HK-2 (cell line): ENCODE measurements around the gene INTS13.
"Not testable (repeated sequence)": the region's sequence is repeated elsewhere in the genome, so short reads cannot be mapped to it uniquely, and the experiment has no call there.

ENCODE experiments used
- DNase-seq: peaks from one replicate; pipeline ENCODE4 v3.0.0-alpha.2; 2018; ENCODE audit not compliant: unreplicated experiment

Gene INTS13

GRCh38 chr12:26870491-26871419, 67.0 kb downstream of the INTS13 start:
- DNase-seq = no peak

- DNase-seq = no peak
These were observed 67.8 kb downstream of the INTS13 start for GRCh38 chr12:26869908-26870459.

- DNase-seq = no peak
These were observed 68.7 kb downstream of the INTS13 start for GRCh38 chr12:26869104-26869494.

- no peak for DNase-seq
These were observed 69.2 kb downstream of the INTS13 start for GRCh38 chr12:26868447-26869103.

GRCh38 chr12:26867080-26867479, 70.7 kb downstream of the INTS13 start:
- DNase-seq = no peak

- no peak for DNase-seq
These were observed 74.3 kb downstream of the INTS13 start for GRCh38 chr12:26863515-26863914.

DNA sequence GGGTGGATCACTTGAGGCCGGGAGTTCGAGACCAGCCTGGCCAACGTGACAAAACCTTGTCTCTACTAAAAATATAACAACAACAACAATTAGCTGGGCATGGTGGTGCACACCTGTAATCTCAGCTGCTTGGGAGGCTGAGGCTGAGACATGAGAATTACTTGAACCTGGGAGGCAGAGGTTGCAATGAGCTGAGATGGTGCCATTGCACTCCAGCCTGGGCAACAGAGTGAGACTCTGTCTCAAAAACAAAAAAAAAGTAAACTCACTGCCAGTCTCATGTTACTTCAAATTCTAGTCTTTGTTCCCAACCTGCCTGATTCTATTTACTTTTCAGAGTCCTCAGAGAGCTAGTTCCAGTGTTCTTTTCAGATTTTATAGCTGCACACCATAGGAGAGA, 75.0 kb downstream of the INTS13 start:
- not testable (repeated sequence) for DNase-seq

- no peak for DNase-seq
These were observed 76.1 kb downstream of the INTS13 start for GRCh38 chr12:26861690-26862089.

GRCh38 chr12:26857465-26858176, 80.2 kb downstream of the INTS13 start:
- no peak for DNase-seq

- DNase-seq = no peak
These were observed 82.4 kb downstream of the INTS13 start for GRCh38 chr12:26855337-26855736.
